GM21825 (cell line): ENCODE data around the gene CELF2.

ENCODE experiments used
- ATAC-seq: cut with Tn5 transposase; IDR thresholded peaks from one replicate; pipeline ENCODE4 v1.9.1; 2021; ENCODE audit warnings: mild to moderate bottlenecking, moderate library complexity; ENCODE audit not compliant: unreplicated experiment

CELF2 gene

DNA sequence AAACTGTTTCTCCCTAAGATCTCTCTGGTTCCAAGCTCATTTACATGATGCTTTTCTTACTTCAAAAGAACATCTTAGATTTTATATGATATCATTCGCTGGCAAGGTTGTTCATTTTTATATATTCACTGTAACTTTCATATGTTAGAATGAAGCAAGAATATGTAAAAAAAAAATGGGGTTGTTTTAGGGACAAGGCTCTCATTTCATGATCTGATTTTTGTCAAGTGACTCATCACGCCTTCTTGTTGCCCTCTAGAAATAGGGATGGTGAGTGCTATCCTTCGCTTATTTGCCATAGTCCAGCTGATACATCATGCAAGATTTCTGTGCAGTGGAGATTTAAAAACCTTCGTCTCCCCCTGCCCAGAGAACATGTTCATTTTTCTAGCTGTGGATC is 14.0 kb upstream of the CELF2 start:
- no peak for ATAC-seq

DNA sequence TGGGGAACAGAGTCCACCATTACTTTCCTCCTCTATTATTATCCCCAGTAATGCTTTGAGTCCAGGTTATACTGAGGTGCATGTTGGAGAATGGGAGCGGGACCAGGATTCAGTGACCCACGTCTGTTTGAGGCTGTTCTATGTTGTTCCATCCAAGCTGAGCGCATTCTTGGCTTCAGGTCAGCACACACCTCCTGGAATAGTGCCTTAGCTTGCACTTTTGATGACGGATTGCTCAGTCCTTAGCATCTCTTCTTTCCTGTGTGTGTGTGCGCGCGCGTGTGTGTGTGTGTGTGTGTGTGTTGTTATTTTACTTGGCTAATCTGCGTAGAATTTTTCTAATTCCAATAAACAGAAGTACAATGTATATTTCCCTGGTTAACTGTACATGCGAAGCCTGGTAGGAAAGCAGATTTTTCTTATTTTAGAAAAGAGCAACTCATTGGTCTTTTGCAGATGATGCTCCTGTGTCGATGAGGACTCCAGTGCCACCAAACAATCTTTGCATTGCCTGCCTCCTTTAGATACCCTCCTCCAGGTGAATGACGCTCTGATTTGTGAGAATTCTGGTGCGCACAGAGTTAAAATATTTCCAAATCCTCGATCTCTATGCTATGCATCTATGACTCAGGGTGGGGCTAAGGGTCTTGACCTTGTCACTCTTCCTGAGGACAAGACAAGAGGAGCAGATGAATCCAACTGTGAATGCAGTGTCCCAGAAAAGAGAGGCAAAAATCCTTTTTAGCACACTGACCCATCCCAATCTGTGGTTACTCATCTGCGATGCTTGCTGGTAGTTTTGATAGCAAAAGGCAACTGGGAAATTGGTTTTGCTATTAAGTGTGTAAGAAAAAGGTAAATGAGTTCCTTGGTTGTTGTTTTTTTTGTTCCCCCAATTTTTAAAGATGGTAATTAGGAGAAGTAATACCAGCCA is 13.3 kb upstream of the CELF2 start:
- no peak for ATAC-seq

GRCh38 chr10:11005725-11006427 is 11.8 kb upstream of the CELF2 start:
- ATAC-seq, result no peak

DNA sequence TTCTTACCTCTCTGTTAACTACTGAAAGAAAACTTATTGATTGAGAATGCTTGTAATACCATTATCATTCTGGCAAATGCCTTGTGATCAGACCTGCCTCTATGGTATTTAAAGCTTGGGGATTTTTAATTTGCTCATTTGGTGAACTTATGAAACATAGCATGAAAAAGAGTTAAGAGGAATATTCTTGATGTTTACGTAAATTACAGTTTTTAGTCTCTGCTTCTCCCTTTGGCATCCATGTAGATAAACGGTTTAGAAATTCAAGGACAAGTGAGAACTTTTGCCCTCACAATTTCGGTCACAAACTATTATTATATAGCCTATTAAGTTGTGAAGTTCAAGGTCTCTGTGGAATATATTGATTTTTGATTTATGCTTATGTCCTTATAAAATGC is 11.2 kb upstream of the CELF2 start:
- no peak for ATAC-seq

GRCh38 chr10:11007476-11008020 is 10.1 kb upstream of the CELF2 start:
- ATAC-seq, result no peak

DNA sequence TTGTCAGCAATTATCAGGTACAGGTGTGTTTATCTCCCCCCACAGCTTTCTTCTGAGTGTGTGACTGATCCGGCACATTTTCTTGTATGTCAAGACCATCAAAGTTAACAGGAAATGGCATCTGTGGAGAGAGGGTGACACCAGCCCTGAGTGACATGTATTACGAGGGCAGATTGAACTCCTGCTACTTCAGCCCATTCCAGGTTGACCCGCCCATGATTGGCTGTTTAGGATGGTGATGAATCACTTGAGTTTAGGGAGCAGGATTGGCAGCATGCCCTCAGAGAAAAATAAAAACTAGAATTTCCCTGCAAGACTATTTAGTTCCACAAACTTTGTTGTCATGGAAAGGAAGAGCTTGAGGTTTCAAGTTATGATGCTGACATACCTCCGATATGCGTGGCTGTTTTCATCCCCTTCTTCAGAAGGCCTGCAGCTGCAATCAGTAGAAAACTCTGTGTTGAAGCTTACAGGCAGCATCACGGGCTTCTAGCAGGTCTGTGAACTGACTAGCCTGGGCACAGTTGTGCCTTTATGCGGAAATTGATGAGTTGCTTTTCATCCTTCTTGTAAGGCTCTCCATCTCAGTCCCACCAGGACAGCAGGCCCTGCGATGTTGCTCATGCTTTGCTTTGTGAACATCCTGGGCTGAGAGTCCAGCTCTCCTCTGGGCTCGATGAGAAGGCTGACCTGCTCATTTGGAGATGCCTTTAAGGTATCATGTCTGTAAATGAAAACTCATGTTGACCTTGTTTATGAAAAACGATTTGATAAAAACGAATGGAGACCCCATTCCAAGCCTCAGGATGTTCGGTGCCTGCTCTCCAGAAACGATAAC is 8.0 kb upstream of the CELF2 start:
- ATAC-seq, result no peak

GRCh38 chr10:11010582-11010981 is 7.1 kb upstream of the CELF2 start:
- ATAC-seq, result no peak

GRCh38 chr10:11011436-11011835 is 6.2 kb upstream of the CELF2 start:
- ATAC-seq, result no peak

- ATAC-seq, result no peak
Measured at GRCh38 chr10:11011984-11012383, 5.7 kb upstream of the CELF2 start.

- ATAC-seq, result no peak
Measured at GRCh38 chr10:11012421-11013295, 5.0 kb upstream of the CELF2 start.

DNA sequence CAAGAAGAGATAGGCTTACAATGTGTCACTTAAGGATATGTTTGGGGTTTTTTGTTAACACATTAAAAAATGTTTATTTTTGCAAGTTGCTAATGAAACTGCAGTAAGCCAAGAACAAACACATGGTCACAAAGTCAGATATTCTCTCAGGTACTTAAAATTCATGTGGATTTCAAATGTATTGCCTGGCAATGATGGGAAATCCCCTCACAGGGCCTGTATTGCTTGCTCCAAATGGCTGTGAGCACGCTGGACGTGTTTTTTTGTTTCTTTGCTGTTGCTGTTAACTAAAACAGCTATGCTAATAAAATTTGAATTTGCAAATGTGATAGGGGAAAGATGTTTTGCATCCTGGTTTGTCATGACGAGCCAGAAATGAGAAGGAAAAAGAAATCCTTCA is 3.8 kb upstream of the CELF2 start:
- ATAC-seq, result no peak

GRCh38 chr10:11014671-11015445 is 2.8 kb upstream of the CELF2 start:
- no peak for ATAC-seq

DNA sequence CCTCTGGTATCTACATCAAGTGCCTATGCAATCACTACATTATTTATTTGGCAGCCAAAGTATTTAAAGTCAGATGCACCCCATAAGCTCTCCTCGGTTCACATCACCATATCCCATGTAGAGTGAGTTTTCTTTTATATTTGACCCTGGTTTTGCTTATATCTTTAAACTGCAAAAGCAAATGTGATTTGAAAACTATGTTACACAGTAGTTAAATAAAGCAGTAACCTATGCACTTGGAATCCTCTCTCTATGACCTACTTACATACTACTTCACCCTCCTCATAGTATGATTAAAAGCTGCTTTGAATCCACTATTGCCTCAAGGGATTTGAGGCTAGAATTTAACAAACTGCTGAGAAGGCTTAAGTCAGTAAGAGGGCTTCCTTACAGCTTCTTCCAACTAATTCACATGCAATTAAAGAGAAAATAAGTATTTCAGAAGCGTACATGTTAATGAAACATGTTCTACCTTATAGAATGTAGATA is 2.2 kb upstream of the CELF2 start:
- no peak for ATAC-seq

GRCh38 chr10:11017000-11017569 is 587 bp upstream of the CELF2 start:
- peak; percentile 45 for ATAC-seq

- no peak for ATAC-seq
Measured at GRCh38 chr10:11018432-11018841, 765 bp downstream of the CELF2 start.

GRCh38 chr10:11018855-11019631 is 1.4 kb downstream of the CELF2 start:
- no peak for ATAC-seq

- ATAC-seq, result no peak
Measured at GRCh38 chr10:11019724-11020547, 2.3 kb downstream of the CELF2 start.
